OCI-LY1 (cell line): ENCODE data around the gene KCNG4.

Experiments used
- EZH2 ChIP-seq: fragments of 200-600 bp; sonication (generic), shearing (Covaris generic); IDR thresholded peaks from 2 replicates; pipeline ENCODE4 v1.8.0; 2017; ENCODE audit warnings: borderline replicate concordance, mixed run types, mild to moderate bottlenecking, antibody characterized with exemption, low read length, moderate library complexity, mixed read lengths
- TF ChIP-seq, protein P1 (sequence below): fragments of 200-600 bp; sonication (generic), shearing (Covaris generic); IDR thresholded peaks from 2 replicates; pipeline ENCODE4 v1.5.1; 2017; ENCODE audit warnings: mild to moderate bottlenecking, antibody characterized with exemption, low read length, moderate library complexity, mixed read lengths

DNA sequence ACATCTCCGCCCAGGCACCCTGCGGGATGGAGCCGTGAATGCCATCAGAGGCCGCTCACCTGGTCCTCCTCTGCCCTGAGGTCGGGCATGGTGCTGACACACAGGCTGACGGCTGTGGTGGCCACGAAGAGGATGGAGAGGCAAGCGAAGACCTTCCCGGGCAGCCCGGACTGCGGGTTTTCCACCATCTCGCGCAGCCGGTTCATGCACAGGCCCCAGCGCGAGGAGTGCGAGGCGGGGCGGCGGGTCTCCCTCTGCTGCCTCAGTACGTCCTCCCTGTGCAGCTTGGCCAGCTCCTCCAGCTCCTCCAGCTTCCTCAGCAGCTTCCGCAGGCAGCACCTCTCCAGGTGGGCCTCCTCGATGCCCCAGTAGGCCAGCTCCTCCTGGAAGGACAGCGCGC is 3.1 kb downstream of the KCNG4 start:
- TF ChIP-seq, protein P1, sequence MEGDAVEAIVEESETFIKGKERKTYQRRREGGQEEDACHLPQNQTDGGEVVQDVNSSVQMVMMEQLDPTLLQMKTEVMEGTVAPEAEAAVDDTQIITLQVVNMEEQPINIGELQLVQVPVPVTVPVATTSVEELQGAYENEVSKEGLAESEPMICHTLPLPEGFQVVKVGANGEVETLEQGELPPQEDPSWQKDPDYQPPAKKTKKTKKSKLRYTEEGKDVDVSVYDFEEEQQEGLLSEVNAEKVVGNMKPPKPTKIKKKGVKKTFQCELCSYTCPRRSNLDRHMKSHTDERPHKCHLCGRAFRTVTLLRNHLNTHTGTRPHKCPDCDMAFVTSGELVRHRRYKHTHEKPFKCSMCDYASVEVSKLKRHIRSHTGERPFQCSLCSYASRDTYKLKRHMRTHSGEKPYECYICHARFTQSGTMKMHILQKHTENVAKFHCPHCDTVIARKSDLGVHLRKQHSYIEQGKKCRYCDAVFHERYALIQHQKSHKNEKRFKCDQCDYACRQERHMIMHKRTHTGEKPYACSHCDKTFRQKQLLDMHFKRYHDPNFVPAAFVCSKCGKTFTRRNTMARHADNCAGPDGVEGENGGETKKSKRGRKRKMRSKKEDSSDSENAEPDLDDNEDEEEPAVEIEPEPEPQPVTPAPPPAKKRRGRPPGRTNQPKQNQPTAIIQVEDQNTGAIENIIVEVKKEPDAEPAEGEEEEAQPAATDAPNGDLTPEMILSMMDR = no peak
- no peak for TF ChIP-seq EZH2
